AG09309 (cell line): Measurements from ENCODE around the gene RBM10.
A peak's percentile ranks its signal among the peaks of the same experiment; 100 is the strongest.

ENCODE experiments used
- DNase-seq: peaks from one replicate; pipeline ENCODE4 v3.0.0-alpha.2; 2010; ENCODE audit warnings: low read depth
- H3K4me3 ChIP-seq: 2 replicates; pipeline ENCODE4 v1.5.1; 2011; ENCODE audit warnings: mild to moderate bottlenecking, low read depth, low read length, moderate library complexity; ENCODE audit not compliant: control insufficient read depth
- TF ChIP-seq, protein P1 (sequence below): IDR thresholded peaks from 2 replicates; pipeline ENCODE4 v1.5.1; 2011; ENCODE audit warnings: mild to moderate bottlenecking, low read depth, low read length, inconsistent platforms; ENCODE audit not compliant: insufficient read depth, control insufficient read depth; ENCODE audit errors: missing control alignments

The RBM10 gene

DNA sequence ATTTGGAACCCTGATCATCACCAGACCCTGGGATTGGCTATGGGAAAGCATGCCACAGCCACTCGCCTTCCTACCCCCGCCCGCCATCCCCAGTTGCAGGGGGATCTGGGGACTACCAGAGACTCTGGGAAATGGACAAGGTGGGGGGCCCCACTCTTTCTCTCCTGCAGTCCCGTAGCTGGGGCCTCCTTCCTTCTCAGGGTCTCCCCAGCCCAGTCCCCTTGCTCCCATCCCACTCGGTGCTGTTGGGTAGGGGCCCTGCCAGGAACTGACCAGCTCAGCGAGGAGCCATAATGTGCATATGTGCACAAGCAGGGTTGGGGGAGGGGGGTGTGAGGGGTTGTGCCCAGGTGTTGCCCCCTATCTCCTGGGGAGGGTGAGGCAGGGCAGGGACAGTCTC, 84.4 kb downstream of the RBM10 start:
- no peak for DNase-seq
- H3K4me3 ChIP-seq = no peak overlapping the region
- TF ChIP-seq, protein P1, sequence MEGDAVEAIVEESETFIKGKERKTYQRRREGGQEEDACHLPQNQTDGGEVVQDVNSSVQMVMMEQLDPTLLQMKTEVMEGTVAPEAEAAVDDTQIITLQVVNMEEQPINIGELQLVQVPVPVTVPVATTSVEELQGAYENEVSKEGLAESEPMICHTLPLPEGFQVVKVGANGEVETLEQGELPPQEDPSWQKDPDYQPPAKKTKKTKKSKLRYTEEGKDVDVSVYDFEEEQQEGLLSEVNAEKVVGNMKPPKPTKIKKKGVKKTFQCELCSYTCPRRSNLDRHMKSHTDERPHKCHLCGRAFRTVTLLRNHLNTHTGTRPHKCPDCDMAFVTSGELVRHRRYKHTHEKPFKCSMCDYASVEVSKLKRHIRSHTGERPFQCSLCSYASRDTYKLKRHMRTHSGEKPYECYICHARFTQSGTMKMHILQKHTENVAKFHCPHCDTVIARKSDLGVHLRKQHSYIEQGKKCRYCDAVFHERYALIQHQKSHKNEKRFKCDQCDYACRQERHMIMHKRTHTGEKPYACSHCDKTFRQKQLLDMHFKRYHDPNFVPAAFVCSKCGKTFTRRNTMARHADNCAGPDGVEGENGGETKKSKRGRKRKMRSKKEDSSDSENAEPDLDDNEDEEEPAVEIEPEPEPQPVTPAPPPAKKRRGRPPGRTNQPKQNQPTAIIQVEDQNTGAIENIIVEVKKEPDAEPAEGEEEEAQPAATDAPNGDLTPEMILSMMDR = no peak

DNA sequence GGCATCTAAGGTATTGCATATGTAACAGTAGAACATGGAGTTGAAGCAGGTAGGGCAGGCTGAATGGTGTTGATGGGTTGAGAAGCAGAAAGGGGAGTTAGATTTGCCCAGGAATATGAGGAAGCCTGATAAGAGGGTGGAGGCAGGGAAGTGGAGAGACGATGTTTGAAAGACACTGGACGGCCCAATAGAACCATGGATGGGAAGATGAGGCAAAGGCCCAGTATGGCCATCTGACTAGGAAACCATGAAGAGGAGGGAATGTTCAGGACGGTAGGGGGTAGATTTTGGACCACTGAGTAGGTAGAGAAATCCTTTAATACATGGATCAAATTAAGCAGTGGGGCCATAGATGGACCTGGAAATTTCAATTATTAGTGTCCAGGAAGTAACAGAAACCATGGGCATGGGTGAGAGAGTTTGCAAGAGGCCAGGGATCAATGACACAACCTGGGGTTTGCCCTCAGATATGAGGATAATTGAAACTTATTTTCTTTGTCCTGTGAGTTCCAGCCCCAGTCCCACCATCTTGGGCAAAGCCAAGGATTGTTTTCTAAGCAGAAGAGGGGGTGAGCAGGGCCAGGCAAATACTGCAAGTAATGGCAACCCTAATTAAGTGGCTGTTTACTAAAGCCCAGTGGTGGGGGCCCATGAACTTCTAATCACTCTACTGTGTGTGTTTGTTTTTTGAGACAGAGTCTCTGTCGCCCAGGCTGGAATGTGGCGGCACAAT, 85.3 kb downstream of the RBM10 start:
- no peak overlapping the region for H3K4me3 ChIP-seq
- DNase-seq = no peak
- TF ChIP-seq, protein P1 = no peak

DNA sequence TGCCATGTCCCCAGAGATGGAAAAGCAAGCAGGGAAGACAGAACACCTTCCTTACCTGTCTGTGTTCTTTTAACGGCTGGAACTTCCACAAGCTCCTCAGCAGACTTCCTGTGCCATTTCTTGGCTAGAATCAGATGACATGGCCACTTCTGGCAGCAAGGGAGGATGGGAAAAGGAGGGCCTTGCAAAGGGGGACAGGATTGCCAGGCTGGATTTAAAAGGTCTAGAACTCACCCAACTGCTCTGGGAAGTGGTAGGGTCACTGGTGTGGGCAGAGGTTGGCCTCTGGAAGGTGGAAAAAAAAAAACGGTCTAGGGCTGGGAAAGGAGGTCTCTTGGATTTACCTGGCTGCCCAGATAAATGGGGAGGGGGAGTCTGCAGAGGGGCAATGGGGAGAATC, 86.1 kb downstream of the RBM10 start:
- DNase-seq = no peak
- TF ChIP-seq, protein P1 = no peak
- no peak overlapping the region for H3K4me3 ChIP-seq

GRCh38 chrX:47232197-47232802, 87.3 kb downstream of the RBM10 start:
- no peak for DNase-seq
- TF ChIP-seq, protein P1 = no peak

GRCh38 chrX:47232803-47233332, 87.8 kb downstream of the RBM10 start, which contains the start of gene USP11:
Gene USP11, plus strand, starts transcription at chrX:47233009. Its CDS starts 35 bp downstream, at chrX:47233044.
- TF ChIP-seq, protein P1 = no peak
- no peak for DNase-seq
- H3K4me3 ChIP-seq = peak within 1 kb of the TSS; percentile 54

More at GRCh38 chrX:47232197-47232802, 87.3 kb downstream of the RBM10 start:
- peak overlapping the region; percentile 54 for H3K4me3 ChIP-seq

DNA sequence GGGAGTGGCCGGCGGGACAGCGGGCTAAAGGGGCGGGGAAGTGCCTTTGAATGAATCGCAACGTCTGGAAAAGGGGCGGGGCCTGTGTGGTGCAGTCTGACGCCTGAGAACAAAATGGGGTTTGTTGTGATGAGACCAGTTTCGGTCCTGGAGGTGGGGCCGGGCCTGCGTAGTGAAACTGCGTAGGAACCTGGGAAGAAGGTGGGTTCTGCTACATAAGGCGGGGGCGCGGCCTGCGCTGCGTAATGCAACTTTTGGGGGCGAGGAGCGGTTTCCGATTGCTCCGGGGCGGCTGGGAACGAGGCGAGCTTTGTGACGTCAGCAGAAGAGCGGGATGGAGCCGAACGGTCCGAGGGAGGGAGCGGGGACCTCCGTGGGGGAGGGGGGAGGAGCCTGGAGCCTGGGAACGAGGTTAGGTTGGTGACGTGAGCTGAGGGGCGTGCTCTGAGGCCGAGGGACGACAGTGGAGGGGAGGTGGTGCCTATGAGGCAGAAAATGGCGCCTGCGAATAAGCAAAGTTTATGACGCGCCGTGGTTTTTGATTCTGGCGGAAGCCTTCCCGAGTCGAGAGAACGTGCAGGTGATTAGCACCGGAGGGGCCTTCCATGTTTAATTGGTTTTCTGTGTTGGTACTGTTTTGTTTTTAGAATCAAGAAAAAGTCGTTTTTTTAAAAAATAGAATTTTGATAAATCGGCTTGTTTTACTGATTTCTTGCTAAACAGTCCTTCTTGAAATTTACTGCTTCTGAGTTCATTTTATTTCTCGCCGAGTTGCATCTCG, 88.5 kb downstream of the RBM10 start:
- TF ChIP-seq, protein P1 = no peak
- peak; percentile 88 for DNase-seq
- H3K4me3 ChIP-seq = peak overlapping the region; percentile 54
